HL-60/S4 (cell line): ENCODE measurements around the gene SKOR2.

Experiments
- in situ Hi-C: fragments of 300-500 bp; cut with MboI; formaldehyde crosslinking; loops from 2 replicates; pipeline ENCODE4 v1.14.3; 2022; ENCODE audit warnings: low sequenced_read_pairs

The SKOR2 gene, protein sequence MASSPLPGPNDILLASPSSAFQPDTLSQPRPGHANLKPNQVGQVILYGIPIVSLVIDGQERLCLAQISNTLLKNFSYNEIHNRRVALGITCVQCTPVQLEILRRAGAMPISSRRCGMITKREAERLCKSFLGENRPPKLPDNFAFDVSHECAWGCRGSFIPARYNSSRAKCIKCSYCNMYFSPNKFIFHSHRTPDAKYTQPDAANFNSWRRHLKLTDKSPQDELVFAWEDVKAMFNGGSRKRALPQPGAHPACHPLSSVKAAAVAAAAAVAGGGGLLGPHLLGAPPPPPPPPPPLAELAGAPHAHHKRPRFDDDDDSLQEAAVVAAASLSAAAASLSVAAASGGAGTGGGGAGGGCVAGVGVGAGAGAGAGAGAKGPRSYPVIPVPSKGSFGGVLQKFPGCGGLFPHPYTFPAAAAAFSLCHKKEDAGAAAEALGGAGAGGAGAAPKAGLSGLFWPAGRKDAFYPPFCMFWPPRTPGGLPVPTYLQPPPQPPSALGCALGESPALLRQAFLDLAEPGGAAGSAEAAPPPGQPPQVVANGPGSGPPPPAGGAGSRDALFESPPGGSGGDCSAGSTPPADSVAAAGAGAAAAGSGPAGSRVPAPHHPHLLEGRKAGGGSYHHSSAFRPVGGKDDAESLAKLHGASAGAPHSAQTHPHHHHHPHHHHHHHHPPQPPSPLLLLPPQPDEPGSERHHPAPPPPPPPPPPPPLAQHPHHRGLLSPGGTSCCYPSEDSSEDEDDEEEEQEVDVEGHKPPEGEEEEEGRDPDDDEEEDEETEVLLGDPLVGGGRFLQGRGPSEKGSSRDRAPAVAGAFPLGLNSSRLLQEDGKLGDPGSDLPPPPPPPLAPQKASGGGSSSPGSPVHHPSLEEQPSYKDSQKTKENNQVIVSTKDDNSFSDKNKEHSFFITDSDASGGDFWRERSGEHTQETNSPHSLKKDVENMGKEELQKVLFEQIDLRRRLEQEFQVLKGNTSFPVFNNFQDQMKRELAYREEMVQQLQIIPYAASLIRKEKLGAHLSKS

DNA sequence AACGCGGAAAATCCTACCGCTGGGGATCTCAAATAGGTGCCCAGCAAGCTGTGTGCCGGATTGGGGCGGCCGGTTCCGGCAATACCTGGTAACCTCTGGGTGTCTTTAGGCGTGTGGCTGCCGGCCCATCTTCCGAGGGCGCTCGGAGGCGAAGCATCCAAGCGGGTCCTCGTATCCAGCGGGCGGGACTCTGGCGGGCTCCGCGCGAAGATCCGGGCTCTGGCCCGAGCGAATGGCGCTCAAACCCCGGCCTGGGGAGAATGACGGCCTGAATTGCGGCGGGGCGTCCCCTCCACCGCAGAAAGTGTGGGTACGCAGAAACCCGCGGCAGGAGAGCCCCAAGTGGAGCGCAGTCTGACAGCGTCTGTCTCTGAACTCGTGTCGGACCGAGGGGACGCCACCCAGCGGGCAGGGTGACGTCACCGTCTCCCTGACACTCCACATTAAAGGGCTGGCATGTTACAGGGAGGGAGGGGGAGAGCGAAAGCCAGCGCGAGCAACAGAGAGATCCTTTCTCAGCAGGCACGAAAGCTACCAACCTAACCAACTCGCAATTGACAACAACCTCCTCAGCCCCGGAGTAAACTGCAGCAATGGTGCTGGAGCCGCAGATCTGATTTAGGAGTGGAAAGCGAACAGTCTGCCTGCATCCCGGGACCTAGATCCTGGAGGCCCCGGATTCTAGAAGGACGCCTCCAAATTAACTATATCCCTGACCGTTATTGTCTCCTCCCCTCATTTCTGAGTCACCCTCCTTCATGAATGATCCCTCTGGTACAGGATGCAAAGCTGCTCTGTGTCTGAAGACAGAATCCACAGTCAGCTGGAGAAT, at the start of gene SKOR2:
Gene SKOR2 (minus strand): TSS at position 372 of the 832 bp plus-strand sequence. CDS start 2,477 bp downstream, outside the sequence.
- in situ Hi-C loops = no loop called here

DNA sequence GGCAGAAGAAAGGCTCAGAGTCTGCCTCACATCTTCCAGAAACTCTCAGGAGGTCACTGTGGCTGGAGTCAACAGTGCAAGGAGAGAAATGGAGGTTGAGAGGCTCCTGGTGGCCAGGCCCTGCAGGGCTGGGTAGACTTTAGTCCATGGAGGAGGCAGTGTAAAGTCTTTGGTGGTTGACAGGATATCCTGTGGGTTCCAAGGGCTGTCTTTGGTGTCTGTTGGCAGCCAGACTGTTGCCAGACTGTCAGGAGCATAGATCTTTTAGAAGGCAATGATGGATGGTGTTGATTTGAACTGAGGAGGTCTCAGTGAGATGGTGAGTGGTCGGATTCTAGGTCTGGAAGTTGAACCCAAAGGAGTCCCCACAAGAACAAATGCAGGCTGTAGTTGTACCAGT, 45.0 kb upstream of the SKOR2 start:
- in situ Hi-C loops = no loop called here

GRCh38 chr18:47294801-47295200, 43.3 kb upstream of the SKOR2 start:
- in situ Hi-C loops = no loop called here

GRCh38 chr18:47288741-47289140, 37.3 kb upstream of the SKOR2 start:
- in situ Hi-C loops = no loop called here

DNA sequence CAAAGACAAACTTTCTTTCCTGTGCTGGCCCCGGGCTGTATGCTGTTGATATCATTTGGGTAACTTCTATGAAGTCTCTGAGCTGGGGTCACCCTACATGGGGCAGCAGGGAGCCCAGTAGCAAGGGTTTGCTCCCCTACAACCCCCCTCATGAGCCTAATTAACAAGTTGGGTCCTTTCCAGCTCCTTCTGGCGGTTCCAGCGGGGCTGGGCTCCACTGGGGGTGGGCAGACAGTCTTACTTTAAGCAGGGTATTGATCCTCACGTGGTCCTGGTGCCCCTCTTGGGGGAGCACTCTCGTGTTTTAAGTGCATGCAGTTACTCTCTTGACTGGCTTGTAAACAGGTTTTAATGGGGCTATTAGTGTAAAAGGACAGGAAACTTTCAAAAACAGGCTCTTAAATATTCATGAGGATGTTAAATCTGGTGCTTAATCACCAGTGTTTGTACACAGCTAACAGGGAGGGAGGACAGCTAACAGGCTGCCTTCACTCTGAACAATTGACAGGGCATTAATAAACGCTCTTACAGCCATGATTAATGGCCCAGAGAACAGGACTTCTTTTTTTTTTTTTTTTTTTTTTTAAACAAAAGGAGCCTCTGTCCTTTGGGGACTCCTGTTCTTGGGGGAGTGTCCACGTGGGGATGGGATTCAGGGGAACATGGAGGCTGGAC, 36.6 kb upstream of the SKOR2 start:
- in situ Hi-C loops = no loop called here

- in situ Hi-C loops = no loop called here
Measured at GRCh38 chr18:47286776-47287410, 35.4 kb upstream of the SKOR2 start.

DNA sequence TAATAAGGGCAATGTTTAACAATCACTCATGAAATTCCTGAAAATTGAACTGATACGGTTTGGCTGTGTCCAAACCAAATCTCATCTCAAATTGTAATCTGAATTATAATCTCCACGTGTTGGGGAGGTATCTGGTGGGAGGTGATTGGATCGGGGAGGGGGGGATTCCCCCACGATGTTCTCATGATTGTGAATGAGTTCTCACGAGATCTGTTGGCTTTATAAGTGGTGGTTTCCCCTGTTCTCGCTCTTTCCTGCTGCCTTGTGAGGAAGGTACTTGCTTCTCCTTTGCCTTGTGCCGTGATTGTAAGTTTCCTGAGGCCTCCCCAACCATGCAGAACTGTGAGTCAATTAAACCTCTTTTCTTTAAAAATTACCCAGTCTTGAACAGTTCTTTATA, 34.0 kb upstream of the SKOR2 start:
- in situ Hi-C loops = no loop called here

GRCh38 chr18:47284721-47285395, 33.4 kb upstream of the SKOR2 start:
- in situ Hi-C loops = no loop called here

DNA sequence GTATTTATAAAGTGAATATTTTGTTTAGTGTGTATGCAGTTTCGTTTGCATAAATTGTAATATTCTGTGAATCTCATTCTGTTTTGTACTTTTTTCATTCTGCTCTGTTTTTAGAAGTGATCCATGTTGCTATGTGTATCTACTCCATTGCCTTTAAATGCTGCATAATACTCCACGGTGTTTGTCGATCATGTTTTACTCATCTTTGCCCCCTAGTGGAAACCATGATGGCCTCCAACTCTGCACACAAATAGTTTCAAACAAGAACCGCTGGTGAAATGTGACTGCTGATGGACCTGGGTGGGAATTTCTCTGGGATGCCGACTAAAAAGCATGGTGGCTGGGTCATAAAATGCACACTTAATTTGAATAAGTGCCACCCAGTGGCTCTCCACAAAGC, 32.0 kb upstream of the SKOR2 start:
- in situ Hi-C loops = no loop called here

GRCh38 chr18:47280121-47280520, 28.7 kb upstream of the SKOR2 start:
- in situ Hi-C loops = no loop called here

DNA sequence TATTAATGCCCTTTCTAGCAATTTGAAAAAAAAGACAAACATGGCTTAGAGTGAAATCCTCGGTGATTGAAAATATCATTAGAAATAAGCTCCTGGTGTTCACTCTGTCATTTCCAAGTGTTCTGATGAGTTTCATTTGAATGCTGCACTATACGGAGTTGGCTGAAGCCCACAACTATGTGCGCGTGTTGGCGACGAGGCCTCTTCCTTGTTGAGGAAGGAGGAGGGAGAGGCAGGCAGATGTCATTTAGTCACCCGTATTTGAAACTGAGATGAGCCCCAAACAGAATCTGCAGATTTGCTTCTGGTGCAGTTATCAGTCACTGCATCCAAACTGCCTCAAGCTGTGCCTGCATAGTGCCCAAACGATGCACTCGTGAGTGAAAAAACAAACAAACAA, 23.5 kb upstream of the SKOR2 start:
- in situ Hi-C loops = no loop called here

- in situ Hi-C loops = no loop called here
Measured at GRCh38 chr18:47265197-47265596, 13.7 kb upstream of the SKOR2 start.

GRCh38 chr18:47264308-47264700, 12.8 kb upstream of the SKOR2 start:
- in situ Hi-C loops = no loop called here

DNA sequence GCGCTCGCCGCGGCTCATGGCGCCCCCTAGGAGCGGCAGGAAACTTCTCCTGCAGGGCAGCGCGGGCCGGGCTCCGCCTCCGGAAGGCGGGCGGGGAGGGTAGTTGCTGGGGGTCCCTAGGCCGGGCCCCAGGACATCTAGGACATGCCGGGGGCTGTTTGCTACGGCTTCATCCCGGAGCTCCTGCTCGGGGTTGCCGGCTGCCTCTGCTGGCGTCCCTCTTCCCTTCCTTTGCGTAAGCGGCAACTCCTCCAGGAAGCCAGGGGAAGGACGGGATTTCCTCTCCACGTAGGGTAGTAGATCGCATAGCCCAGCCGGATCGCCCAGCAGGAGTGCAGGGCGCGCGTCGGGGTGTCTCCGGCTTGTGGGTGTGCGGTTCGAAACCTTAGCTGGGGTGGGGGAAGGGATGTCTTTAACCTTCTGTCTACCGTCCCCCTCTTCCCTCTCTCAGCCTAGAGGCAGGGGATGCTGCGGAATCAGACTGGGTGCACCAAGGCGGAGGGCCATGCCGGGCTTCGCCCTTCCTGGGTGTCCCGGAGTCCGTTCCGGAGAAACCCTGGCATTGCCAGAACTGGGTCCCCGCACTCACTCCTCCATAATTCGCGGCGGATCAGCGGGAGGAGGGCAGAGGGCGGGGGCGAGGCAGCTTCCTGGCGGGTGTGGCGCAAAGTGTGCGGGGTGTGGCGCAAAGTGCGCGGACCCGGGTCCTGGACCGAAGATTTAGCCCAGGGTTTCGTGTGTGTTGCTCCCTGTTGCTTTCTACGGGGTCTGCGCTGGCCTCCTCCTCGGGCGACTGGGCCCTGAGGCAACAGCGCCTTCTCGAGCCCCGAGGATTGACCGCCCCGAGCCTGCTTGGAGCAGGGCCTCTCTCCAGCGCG, 12.2 kb upstream of the SKOR2 start:
- in situ Hi-C loops = no loop called here

DNA sequence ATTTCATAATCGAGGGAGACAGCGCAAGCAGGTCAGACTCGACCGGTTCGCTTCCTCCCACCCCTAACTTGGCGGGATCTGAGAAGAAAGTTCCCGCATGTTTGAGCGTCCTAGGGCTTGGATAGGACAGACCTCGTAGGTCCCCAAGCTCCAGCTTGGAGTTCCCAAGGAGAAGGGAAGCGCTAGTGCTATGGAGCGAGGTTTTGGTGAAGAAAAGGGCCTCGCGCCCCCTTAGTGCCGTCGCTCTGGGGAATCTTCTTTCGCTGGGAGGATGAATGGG, 11.6 kb upstream of the SKOR2 start:
- in situ Hi-C loops = no loop called here

DNA sequence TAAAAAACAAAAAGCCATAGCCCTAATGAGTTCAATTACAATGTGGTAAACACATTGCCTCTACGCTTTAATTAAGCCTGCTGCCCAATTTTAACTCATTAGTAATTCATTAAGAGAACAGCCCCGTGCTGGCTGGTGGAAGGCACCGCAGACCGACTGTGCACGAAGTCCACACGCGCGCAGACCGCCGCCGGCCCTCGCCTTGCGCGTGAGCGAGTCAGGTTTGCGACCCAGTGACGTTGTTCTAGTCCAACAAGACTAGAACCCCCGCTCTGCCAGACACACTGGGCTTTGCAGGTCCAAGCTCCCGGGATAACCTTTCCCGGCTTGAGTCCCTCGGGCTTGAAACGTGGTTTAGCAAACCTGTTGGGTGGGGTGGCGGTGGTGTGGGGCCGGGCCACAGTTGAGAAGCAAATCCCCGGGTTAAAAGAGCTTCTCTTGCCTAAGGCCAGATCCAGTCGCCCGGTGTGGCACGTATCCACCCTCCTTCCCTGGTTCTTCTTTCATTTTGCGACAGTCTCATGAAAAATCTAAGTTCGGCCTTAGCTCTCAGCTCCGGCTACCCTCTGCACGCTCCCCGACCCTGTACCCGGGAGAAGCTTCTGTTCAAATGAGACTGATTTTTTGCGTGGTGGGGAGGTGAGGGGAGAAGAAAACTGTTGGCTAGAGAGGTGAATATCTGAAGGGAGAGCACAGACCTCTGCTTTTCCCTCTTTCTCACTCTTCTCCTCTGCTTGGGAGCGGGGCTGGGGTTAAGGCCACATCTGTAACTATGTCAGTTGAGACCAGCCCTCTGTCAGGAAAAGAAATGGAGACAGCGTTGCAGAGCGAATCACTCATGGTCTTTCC, 11.1 kb upstream of the SKOR2 start:
- in situ Hi-C loops = no loop called here

- in situ Hi-C loops = no loop called here
Measured at GRCh38 chr18:47261902-47262300, 10.4 kb upstream of the SKOR2 start.
